Left cardiac atrium (tissue), 4 donors: Measurements from ENCODE around the gene KAZN. TPM values are rescaled to one million over a fixed set of nuclear protein-coding genes. Genes with fewer than 3 reads are reported as not detected.

ENCODE experiments used
- ATAC-seq, 2 donors: fragments of 200-7000 bp; cut with Tn5 transposase; one replicate each; pipeline ENCODE4 v1.9.1; 2020; ENCODE audit warnings: mild to moderate bottlenecking in 2 of 2, moderate library complexity in 2 of 2
- DNase-seq: peaks from one replicate; pipeline ENCODE4 v3.0.0-alpha.2; 2020
- intact Hi-C, 2 donors: fragments of 100-400 bp; cut with DNase I; formaldehyde crosslinking; loops; one replicate each; pipeline versions ENCODE4 v1.14.1 to v1.15.1; 2022 to 2023
- total RNA-seq, 2 donors: library from RNA; stranded (reverse); fragmentation: NEBNext Ultra II Directional; extraction: Animal tissue kit (Norgen Biotek cat#: 25700); gene quantifications; one replicate each; pipeline ENCODE4 v1.2.1, GENCODE V29; 2021
- donor health status: DM: no; HTN: yes; CAD: no.
- donor health status: DM: no; HTN: yes; CAD: no; lungs with severe emphysema.
- donor health status: DM: yes; HTN: yes; CAD: no.
- donor health status: Dilated cardiomyopathy.

The KAZN gene
- total RNA-seq, 2 donors from 2014 or later = 12.6 to 15.7 TPM

GRCh38 chr1:14849038-14849437, 250.6 kb downstream of the KAZN start:
- DNase-seq (no peak), ATAC-seq (no peak)
- intact Hi-C loops = no loop called here

DNA sequence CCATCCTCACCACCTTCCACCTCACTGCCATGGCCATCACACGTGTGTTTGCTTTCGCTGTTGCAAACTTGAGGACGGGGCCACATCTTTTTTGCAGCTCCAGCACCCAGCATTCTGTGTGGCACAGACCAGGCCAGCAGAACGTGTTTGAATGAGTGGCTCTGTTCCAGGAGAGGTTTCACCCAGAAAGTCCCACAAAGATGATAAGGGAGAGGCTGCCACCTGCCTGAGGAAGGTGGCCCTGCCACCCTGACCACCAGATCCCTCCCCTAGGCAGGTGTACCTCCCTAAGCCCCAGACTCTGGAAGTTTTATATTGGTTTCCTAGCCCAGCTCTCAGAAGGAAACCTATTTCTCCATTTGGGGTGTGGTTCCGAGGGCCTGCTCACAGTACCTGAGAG, 252.1 kb downstream of the KAZN start:
- intact Hi-C loops = no loop called here
- ATAC-seq (no peak), DNase-seq (no peak)

- DNase-seq (no peak), ATAC-seq (no peak)
- intact Hi-C loops = no loop called here
Observed at GRCh38 chr1:14851760-14852159, 253.3 kb downstream of the KAZN start.

DNA sequence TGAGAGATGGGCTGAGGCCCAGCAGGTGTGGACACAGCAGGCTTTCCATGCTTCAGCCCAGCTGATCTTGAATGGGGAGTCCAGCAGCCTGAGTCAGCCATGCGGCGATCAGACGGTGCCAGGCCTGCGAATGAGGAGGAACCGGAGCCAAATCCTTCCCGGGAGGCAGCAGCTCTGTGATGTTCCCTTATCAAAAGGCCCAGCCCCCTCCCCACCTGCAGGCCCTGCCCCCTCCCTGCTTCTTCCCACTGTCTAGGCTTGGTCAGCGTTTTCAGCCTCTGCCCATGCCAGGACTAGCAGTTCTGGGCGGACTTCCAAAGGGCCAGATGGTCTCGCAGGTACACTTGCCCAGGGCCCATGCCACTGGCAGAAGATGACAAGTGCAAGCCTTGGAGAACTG, 253.8 kb downstream of the KAZN start:
- no peak for DNase-seq
- no peak for ATAC-seq
- intact Hi-C loops = no loop called here

GRCh38 chr1:14853518-14853917, 255.0 kb downstream of the KAZN start:
- intact Hi-C loops = no loop called here
- DNase-seq (no peak), ATAC-seq (no peak)

GRCh38 chr1:14855268-14855667, 256.8 kb downstream of the KAZN start:
- DNase-seq (no peak), ATAC-seq (no peak)
- intact Hi-C loops = no loop called here

- intact Hi-C loops = no loop called here
- DNase-seq (no peak), ATAC-seq (no peak)
Observed at GRCh38 chr1:14855801-14856200, 257.3 kb downstream of the KAZN start.

DNA sequence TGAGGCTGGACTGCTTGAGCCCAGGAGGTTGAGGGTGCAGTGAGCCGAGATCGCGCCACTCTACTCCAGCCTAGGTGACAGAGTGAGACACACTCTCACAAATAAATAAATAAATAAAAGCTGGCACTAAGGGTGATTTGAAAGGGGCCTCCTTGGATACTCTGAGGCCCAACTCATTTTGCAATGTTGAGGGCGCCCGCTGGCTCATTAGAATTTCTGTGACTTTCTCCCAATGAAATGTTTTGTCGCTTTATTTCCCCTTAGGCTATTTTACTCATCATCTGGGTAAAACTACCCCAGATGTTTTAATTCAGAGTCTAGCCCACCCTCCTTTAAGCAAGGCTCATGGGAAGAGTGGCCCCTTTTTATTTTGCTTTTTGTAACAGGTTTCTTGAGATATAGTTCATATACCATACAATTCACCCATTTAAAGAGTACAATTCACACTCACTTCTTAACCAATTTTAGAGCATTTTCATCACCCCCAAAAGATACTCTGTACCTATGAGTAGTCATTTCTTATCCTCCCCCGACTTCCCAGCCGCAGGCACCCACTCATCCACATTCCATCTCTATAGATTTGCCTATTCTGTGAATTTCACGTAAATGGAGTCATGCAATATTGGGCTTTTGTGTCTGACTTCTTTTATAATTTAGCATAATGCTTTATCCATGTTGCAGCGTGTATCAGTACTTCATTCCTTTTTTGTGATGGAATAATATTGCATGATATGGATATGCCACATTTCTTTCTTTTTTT, 259.1 kb downstream of the KAZN start:
- intact Hi-C loops = no loop called here
- DNase-seq (no peak), ATAC-seq (no peak)

- DNase-seq (no peak), ATAC-seq (no peak)
- intact Hi-C loops = no loop called here
Observed at GRCh38 chr1:14862114-14862771, 263.8 kb downstream of the KAZN start.

- intact Hi-C loops = no loop called here
- DNase-seq (no peak), ATAC-seq (no peak)
Observed at GRCh38 chr1:14865106-14865505, 266.6 kb downstream of the KAZN start.

DNA sequence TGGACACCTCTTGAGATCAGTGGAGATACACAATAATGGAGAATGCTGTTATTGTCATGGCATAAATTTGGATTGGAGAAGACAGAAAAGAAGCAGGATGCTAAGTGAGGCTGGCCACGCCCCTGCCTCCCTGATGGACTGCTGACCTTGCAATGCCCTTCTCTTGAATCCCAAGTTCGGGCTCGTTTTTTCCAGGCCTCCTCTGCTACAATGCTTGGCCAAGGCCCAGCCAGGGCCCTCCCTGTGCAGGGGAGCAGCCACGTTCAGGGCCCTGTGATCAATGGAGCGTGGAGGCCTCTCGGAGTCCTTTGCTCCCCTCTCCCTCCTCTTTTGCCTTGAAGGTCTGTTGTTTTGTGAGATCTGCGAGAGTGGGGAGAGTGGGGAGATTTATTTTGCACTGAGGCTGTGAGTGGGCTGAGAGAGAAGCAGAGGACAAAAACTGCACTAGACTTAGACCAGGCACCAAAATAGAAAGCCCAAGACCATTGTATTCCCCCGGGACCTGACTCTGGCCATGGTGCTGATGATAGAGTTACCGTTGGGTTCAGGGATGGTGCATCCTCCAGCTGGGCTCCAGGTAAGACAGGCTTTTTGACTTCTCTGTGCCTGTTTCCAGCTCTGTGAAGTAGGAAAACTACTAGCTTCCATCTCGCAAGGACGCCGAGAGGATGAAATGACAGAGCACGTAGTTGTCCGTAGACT, 268.6 kb downstream of the KAZN start:
- ATAC-seq = no peak

GRCh38 chr1:14869187-14869586, 270.7 kb downstream of the KAZN start:
- DNase-seq (no peak), ATAC-seq (no peak)
- intact Hi-C loops = no loop called here

More for the DNA sequence above, 268.6 kb downstream of the KAZN start:
- intact Hi-C loops = no loop called here
- no peak for DNase-seq

GRCh38 chr1:14871218-14871970, 272.9 kb downstream of the KAZN start:
- ATAC-seq (no peak), DNase-seq (no peak)
- intact Hi-C loops = no loop called here

DNA sequence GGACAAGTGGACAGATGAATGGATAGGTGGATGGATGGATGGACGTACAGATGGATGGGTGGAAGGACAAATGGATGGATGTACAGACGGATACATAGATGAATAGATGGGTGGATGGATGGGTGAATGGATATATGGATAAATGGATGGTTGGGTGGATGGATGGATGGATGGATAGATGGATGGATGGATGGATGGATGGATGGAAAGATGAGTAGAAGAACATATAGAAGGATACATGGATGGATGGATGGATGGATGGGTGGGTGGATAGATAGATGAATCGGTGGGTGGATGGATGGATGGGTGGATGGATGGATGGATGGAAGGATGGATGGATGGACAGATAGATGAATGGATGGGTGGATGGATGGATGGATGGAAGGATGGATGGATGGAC, 274.3 kb downstream of the KAZN start:
- intact Hi-C loops = no loop called here
- DNase-seq (no peak), ATAC-seq (no peak)

- no peak for ATAC-seq
- DNase-seq = no peak
- intact Hi-C loops = no loop called here
Observed at GRCh38 chr1:14873677-14874076, 275.2 kb downstream of the KAZN start.

DNA sequence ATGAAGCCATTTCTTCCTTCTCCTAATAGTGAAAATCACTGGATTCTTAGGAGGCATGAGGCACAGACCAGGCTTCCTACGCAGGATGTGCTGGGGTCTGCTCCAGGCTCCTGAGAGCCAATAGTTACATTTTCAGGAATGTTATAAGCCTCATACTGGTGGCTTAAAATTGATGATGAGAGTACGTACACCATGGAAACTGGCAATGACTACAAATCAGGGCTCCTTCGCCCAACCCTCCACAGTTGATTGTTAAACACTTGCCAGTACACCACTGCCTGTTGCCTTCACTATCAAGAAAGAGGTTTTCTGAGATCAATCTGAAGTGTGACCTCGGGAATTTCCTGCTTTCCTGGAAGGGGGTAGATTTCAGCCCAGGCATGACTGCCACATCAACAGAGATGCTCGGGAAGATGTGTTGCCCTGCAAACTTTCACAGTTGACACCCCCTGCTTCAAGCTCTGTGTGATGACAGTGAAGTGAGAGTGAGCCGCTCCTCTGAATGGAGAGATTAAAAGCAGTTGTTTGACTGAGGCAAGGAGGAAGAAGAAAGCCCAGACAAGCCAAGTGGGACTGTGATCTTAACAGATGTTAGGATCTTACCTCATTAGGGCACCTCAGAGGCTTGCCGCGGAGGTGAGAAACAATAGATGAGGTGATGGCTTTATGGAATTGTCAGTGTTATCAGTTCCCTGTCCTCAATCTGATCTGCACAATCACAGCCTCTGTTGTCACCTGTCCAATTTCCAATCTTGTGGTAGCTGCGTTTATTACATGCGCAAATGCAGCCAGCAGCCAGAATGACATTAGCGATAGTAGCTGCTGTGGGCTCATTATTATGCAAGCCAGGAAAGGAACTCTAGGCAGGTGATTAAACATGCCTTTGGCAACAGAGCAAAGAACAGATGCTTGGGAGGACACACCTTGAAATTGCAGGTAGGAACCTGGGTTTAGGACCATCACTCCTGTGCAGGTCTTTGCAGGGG, 277.3 kb downstream of the KAZN start:
- DNase-seq = no peak
- intact Hi-C loops = no loop called here
- ATAC-seq = no peak

DNA sequence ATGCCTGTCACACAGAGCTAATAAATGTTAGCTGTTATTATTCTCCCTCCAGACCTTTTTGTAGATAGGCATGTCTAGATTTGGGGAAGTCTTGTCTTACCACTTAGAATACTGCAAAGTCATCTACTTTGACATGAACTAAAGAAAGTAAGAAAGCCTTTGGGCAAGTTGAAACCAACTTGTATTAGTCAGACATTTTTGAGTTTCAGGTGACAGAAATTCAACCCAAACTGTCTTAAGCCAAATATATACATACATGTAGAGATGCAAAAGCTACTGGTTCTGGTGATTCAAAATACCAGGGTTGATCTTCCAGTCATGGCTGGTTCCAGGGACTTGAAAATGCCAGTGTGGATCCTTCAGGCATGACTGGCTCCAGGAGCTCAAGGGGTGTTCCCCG, 278.3 kb downstream of the KAZN start:
- ATAC-seq (no peak), DNase-seq (no peak)
- intact Hi-C loops = no loop called here

DNA sequence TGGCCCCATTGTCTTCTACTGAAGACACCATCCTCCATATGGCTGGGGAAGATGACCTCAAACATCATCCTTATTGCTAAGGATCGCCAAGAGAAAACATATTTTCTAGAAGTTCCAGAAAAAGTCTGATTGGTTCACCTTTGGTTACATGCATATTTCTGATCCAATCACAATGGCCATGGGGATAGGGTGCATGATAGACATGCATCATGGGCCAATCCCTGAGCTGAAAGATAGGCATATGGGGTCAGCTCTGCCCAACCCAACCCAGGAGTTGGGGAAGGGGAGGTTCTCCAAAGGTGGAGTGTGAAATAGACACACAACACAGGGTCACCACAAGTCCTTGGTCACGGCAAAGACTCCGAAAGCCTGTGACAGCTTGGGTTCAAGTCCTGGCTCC, 278.7 kb downstream of the KAZN start:
- intact Hi-C loops = no loop called here
- DNase-seq (no peak), ATAC-seq (no peak)

DNA sequence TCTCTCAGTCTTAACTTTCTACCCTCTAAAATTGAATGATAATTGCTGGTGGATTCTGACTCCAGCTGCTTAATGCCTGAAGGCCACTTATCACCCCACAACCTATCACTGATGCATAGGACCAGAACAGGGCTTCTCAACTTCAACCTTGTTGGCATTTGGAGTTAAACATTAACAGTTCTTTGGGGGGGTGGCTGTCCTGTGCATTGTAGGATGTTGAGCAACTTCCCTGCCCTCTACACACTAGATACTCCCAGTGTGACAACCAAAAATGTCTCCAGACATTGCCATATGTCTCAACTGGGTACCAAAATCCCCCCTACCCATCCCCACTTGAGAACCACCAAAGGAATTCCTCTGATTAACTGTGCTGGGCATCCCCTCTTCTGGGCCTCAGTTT, 279.6 kb downstream of the KAZN start:
- intact Hi-C loops = no loop called here
- ATAC-seq (no peak), DNase-seq (no peak)
